Measurements from ENCODE around the gene CNDP2. TPM values are rescaled to one million over a fixed set of nuclear protein-coding genes. Genes with fewer than 3 reads are reported as not detected.

Gene CNDP2
- total RNA-seq, 1 experiment from 2014 or later: 57.6 TPM

DNA sequence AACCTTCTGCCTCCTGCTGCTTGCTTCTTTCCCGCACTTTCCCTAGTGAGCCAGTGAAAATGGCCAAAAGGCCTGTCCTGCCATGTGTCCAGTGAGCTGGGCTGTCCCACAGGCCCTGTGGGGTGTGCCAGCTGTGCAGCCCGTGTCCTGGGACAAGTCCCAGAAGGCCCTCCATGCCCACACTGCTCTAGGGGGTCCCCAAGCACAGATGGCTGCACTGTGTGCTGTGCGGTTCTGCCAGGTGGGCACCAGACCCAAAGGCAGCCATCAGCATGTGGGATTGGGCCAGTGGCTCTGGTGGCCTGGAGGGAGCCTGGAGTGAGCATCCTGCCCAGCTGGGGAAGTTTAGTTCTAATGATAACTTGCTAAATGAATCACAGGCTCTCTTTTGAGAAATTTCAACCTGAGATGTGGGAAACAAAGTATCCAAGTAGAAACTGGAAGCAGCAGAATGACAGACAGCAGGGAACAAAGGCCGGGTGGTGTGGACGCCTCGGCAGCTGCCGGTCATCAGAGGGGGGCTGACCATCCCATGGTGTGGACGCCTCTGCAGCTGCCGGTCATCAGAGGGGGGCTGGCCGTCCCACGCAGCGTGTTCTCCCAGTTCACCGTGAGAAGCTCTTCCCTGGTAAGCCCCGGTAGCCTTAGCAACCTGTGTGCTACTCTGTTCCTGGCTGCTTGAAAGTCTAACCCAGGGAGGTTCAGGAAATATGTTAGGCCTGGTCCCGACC is 9.9 kb upstream of the CNDP2 start:
- CTCF ChIA-PET: no interaction called here
- Histone ChIP-seq H3K36me3 (ENCODE audit: low read depth, low read length) (no peaks in the 10 kb centered on the region), H3F3A (ENCODE audit: low read length, unreplicated experiment) (no peaks in the 10 kb centered on the region), H3K9me3 (ENCODE audit: low read length) (no peaks in the 10 kb centered on the region), H3K9me2 (replicated peaks; ENCODE audit: low read length) (no peaks in the 10 kb centered on the region), H3K9ac (ENCODE audit: low read length) (no peak overlapping the region), H2AFZ (ENCODE audit: low read length) (no peak overlapping the region), H3K27me3 (ENCODE audit: low read length) (peaks cover 15% of the 10 kb centered on the region), H3K27ac (ENCODE audit: low read length) (no peak overlapping the region), H3K4me2 (ENCODE audit: low read length) (no peak overlapping the region), H4K20me1 (ENCODE audit: low read length) (no peaks in the 10 kb centered on the region), H3K4me3 (ENCODE audit: low read length) (no peak overlapping the region), H3K79me2 (ENCODE audit: low read length) (no peaks in the 10 kb centered on the region), H3K4me1 (ENCODE audit: insufficient read depth, low read length) (no peaks in the 10 kb centered on the region)
- BruUV-seq (replicated peaks): no TSS peak
- POLR2A ChIA-PET (ENCODE audit: unreplicated experiment): no interaction called here
- DNase-seq (no peak), ATAC-seq (no peak)
- intact Hi-C loops (cut with micrococcal nuclease): loop anchor here (2.0 kb wide), 1 partner anchor 33 kb away; no protein-coding TSS in a partner anchor
- TF ChIP-seq EZH2 (IDR thresholded peaks at IDR 0.05; ENCODE audit: low read length, unreplicated experiment) (no peak), EZH2phosphoT487 (IDR thresholded peaks at IDR 0.05; ENCODE audit: borderline replicate concordance, low read length) (no peak)
- TF ChIP-seq, protein P1, sequence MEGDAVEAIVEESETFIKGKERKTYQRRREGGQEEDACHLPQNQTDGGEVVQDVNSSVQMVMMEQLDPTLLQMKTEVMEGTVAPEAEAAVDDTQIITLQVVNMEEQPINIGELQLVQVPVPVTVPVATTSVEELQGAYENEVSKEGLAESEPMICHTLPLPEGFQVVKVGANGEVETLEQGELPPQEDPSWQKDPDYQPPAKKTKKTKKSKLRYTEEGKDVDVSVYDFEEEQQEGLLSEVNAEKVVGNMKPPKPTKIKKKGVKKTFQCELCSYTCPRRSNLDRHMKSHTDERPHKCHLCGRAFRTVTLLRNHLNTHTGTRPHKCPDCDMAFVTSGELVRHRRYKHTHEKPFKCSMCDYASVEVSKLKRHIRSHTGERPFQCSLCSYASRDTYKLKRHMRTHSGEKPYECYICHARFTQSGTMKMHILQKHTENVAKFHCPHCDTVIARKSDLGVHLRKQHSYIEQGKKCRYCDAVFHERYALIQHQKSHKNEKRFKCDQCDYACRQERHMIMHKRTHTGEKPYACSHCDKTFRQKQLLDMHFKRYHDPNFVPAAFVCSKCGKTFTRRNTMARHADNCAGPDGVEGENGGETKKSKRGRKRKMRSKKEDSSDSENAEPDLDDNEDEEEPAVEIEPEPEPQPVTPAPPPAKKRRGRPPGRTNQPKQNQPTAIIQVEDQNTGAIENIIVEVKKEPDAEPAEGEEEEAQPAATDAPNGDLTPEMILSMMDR (conservative IDR thresholded peaks at IDR 0.05; ENCODE audit: low read depth, low read length): no peak

DNA sequence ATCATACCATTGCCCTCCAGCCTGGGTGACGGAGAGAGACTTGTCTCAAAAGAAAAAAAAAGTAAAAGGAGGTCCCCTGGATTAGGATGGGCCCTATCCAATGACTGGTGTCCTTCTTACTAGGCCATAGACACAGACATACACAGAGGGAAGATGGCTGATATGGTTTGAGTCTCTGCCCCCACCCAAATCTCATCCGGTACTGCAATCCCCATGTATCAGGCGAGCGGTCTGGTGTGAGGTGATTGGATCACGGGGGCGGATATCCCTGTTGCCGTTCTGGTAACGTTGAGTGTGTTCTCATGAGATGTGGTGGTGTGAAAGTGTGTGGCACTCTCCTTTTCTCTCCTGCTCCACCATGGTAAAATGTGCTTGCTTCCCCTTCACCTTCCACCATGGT is 7.8 kb upstream of the CNDP2 start:
- Histone ChIP-seq H3K4me1 (ENCODE audit: insufficient read depth, low read length) (no peaks in the 10 kb centered on the region), H3K79me2 (ENCODE audit: low read length) (no peaks in the 10 kb centered on the region), H2AFZ (ENCODE audit: low read length) (no peak overlapping the region), H3K9me3 (ENCODE audit: low read length) (no peaks in the 10 kb centered on the region), H4K20me1 (ENCODE audit: low read length) (no peaks in the 10 kb centered on the region), H3K27me3 (ENCODE audit: low read length) (peaks cover 15% of the 10 kb centered on the region), H3K4me2 (ENCODE audit: low read length) (no peak overlapping the region), H3K36me3 (ENCODE audit: low read depth, low read length) (no peaks in the 10 kb centered on the region), H3K4me3 (ENCODE audit: low read length) (no peak overlapping the region), H3F3A (ENCODE audit: low read length, unreplicated experiment) (no peaks in the 10 kb centered on the region), H3K9me2 (replicated peaks; ENCODE audit: low read length) (no peaks in the 10 kb centered on the region), H3K9ac (ENCODE audit: low read length) (no peak overlapping the region), H3K27ac (ENCODE audit: low read length) (no peak overlapping the region)
- ChIA-PET CTCF (no interaction called here), POLR2A (ENCODE audit: unreplicated experiment) (no interaction called here)
- intact Hi-C loops (cut with micrococcal nuclease): no loop called here
- DNase-seq: no peak
- TF ChIP-seq EZH2 (IDR thresholded peaks at IDR 0.05; ENCODE audit: low read length, unreplicated experiment): no peak
- TF ChIP-seq, protein P1 (conservative IDR thresholded peaks at IDR 0.05; ENCODE audit: low read depth, low read length): no peak
- no peak for ATAC-seq
- BruUV-seq (replicated peaks): no TSS peak

DNA sequence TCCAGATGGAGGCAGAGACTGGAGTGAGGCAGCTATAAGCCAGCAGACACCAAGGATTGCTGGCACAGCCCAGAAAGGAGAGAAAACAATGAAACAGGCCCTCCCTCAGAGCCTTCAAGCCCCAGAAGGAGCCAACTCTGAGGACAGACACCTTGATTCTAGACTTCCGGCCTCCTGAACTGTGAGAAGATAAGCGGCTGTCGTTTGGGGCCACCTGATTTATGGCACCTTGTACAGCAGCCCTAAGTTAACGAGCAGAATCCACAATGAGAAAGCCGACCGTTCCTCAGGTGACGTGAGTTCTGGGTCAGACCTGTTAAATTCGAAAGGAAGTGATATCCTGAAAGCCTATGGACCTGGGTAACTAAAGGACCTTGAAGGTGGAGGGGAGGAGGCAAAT is 7.3 kb upstream of the CNDP2 start:
- TF ChIP-seq EZH2 (IDR thresholded peaks at IDR 0.05; ENCODE audit: low read length, unreplicated experiment) (no peak), EZH2phosphoT487 (IDR thresholded peaks at IDR 0.05; ENCODE audit: borderline replicate concordance, low read length) (no peak)
- TF ChIP-seq, protein P1 (conservative IDR thresholded peaks at IDR 0.05; ENCODE audit: low read depth, low read length): no peak
- Histone ChIP-seq H4K20me1 (ENCODE audit: low read length) (no peaks in the 10 kb centered on the region), H3K27ac (ENCODE audit: low read length) (no peak overlapping the region), H3K9me2 (replicated peaks; ENCODE audit: low read length) (no peaks in the 10 kb centered on the region), H3K4me1 (ENCODE audit: insufficient read depth, low read length) (no peaks in the 10 kb centered on the region), H3K4me3 (ENCODE audit: low read length) (no peak overlapping the region), H3K36me3 (ENCODE audit: low read depth, low read length) (no peaks in the 10 kb centered on the region), H3F3A (ENCODE audit: low read length, unreplicated experiment) (no peaks in the 10 kb centered on the region), H3K9me3 (ENCODE audit: low read length) (no peaks in the 10 kb centered on the region), H3K27me3 (ENCODE audit: low read length) (peaks cover 15% of the 10 kb centered on the region), H3K9ac (ENCODE audit: low read length) (no peak overlapping the region), H3K4me2 (ENCODE audit: low read length) (no peak overlapping the region), H3K79me2 (ENCODE audit: low read length) (no peaks in the 10 kb centered on the region), H2AFZ (ENCODE audit: low read length) (no peak overlapping the region)
- ChIA-PET POLR2A (ENCODE audit: unreplicated experiment) (no interaction called here), CTCF (no interaction called here)
- DNase-seq (no peak), ATAC-seq (no peak)
- intact Hi-C loops (cut with micrococcal nuclease): no loop called here
- no TSS peak for BruUV-seq (replicated peaks)
